GM23248 (cell line): ENCODE measurements around the gene LIN7B.

Experiments used
- EZH2 ChIP-seq: fragments of 200-600 bp; sonication (generic); IDR thresholded peaks from 2 replicates; pipeline ENCODE4 v1.6.1; 2018; ENCODE audit warnings: antibody characterized with exemption, mild to moderate bottlenecking; ENCODE audit not compliant: insufficient read depth, poor library complexity, severe bottlenecking
- EZH2phosphoT487 ChIP-seq: fragments of 200-600 bp; sonication (generic); IDR thresholded peaks from 2 replicates; pipeline ENCODE4 v1.6.1; 2018; ENCODE audit warnings: antibody characterized with exemption, moderate library complexity, mild to moderate bottlenecking, low read depth; ENCODE audit not compliant: insufficient read depth

GRCh38 chr19:49148784-49149651 is 34.8 kb downstream of the LIN7B start:
- TF ChIP-seq EZH2, result no peak
- TF ChIP-seq EZH2phosphoT487, result no peak
